Keratinocyte (primary cell): Measurements from ENCODE around the gene ADAMTS6.

Source experiments
- EZH2 ChIP-seq: IDR thresholded peaks from one replicate; pipeline ENCODE4 v1.6.1; 2012; ENCODE audit warnings: inconsistent platforms, mild to moderate bottlenecking, low read length, moderate library complexity
- TF ChIP-seq, protein P1 (sequence below), 3 experiments: IDR thresholded peaks in 1 of 3; conservative IDR thresholded peaks in 1 of 3; optimal IDR thresholded peaks in 1 of 3; 2 replicates in 2 of 3; 3 replicates in 1 of 3; pipeline versions ENCODE3 to v1.5.1; 2011; ENCODE audit warnings: low read length in 3 of 3, mild to moderate bottlenecking in 3 of 3, moderate library complexity in 2 of 3, control low read depth in 1 of 3, inconsistent platforms in 1 of 3; ENCODE audit not compliant: insufficient read depth in 2 of 3; ENCODE audit errors: extremely low read depth in 1 of 3

DNA sequence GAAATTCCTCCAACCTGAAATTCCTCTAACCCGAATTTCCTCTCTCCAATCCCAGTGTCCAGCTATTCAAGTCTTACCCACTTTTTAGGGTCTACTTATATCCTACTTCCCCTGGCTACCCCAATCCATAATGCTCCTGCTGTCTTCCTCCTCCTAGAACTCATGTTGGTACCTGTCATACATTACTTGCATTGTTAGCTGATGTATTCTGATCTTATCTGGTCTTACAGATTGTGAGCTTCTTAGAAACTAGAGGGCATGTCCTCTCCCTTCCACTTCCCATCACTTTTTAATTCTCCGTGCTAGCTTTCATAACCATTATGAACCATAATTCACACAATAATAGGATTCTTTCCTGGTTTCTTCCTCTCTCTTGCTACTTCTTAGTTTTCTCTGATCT, 376.9 kb downstream of the ADAMTS6 start:
- no peak for TF ChIP-seq EZH2
- TF ChIP-seq, protein P1, sequence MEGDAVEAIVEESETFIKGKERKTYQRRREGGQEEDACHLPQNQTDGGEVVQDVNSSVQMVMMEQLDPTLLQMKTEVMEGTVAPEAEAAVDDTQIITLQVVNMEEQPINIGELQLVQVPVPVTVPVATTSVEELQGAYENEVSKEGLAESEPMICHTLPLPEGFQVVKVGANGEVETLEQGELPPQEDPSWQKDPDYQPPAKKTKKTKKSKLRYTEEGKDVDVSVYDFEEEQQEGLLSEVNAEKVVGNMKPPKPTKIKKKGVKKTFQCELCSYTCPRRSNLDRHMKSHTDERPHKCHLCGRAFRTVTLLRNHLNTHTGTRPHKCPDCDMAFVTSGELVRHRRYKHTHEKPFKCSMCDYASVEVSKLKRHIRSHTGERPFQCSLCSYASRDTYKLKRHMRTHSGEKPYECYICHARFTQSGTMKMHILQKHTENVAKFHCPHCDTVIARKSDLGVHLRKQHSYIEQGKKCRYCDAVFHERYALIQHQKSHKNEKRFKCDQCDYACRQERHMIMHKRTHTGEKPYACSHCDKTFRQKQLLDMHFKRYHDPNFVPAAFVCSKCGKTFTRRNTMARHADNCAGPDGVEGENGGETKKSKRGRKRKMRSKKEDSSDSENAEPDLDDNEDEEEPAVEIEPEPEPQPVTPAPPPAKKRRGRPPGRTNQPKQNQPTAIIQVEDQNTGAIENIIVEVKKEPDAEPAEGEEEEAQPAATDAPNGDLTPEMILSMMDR (optimal IDR thresholded peaks at IDR 0.05 in 1 of 3, IDR thresholded peaks at IDR 0.05 in 1 of 3, conservative IDR thresholded peaks at IDR 0.05 in 1 of 3; ENCODE audit: extremely low read depth in 1 of 3, insufficient read depth in 2 of 3, low read length in 3 of 3): no peak
